MM.1S (cell line): ENCODE measurements around the gene IL23A.
"Not testable (repeated sequence)": the region's sequence is repeated elsewhere in the genome, so short reads cannot be mapped to it uniquely, and the experiment has no call there.

Experiments
- CTCF ChIP-seq: fragments of 300-600 bp; sonication (generic); IDR thresholded peaks from 2 replicates; pipeline ENCODE4 v1.5.1; 2016; ENCODE audit warnings: antibody characterized with exemption, low read length, mixed read lengths
- EZH2 ChIP-seq: fragments of 300-600 bp; sonication (generic); optimal IDR thresholded peaks from 2 replicates; pipeline ENCODE3; 2017; ENCODE audit warnings: low read depth, mild to moderate bottlenecking, antibody characterized with exemption, low read length, mixed read lengths
- EZH2phosphoT487 ChIP-seq: fragments of 300-600 bp; sonication (generic); IDR thresholded peaks from 2 replicates; pipeline ENCODE4 v1.6.1; 2018; ENCODE audit warnings: antibody characterized with exemption, low read length

GRCh38 chr12:56335527-56335926 lies 3.2 kb upstream of the IL23A start:
- TF ChIP-seq EZH2, CTCF, EZH2phosphoT487: not testable (repeated sequence)
